WTC11 (cell line): ENCODE data around the gene VDAC1. TPM values are rescaled to one million over a fixed set of nuclear protein-coding genes. Genes with fewer than 3 reads are reported as not detected.

Experiments
- ATAC-seq: fragments of 200-7000 bp; cut with Tn5 transposase; 2 replicates; pipeline ENCODE4 v1.10.0; 2021; ENCODE audit warnings: mild to moderate bottlenecking, moderate library complexity
- CTCF ChIA-PET: fragments of 300-600 bp; sonication (Branson Sonifier 250); formaldehyde crosslinking; loops from one replicate; lab custom pipeline; 2021; ENCODE audit warnings: antibody characterized with exemption; lab: Charles Lee
- POLR2A ChIA-PET: fragments of 350-600 bp; sonication (Branson Sonifier 250); formaldehyde crosslinking; loops from one replicate; lab custom pipeline; 2021; ENCODE audit warnings: antibody characterized with exemption; lab: Charles Lee
- DNase-seq: peaks from one replicate; pipeline ENCODE4 v3.0.0; 2021; ENCODE audit warnings: low spot score
- H3K27ac Mint-ChIP-seq: 2 replicates; pipeline ENCODE4 v1.8.0; 2021; ENCODE audit warnings: mixed read lengths
- H3K27me3 Mint-ChIP-seq: 2 replicates; pipeline ENCODE4 v1.8.0; 2021; ENCODE audit warnings: low read depth, mild to moderate bottlenecking, moderate library complexity, mixed read lengths
- H3K36me3 Mint-ChIP-seq: 2 replicates; pipeline ENCODE4 v1.8.0; 2021; ENCODE audit warnings: mixed read lengths
- H3K4me1 Mint-ChIP-seq: 2 replicates; pipeline ENCODE4 v1.8.0; 2022; ENCODE audit warnings: mixed read lengths
- H3K4me3 Mint-ChIP-seq: 2 replicates; pipeline ENCODE4 v1.8.0; 2021; ENCODE audit warnings: mild to moderate bottlenecking, moderate library complexity, mixed read lengths
- H3K9me3 Mint-ChIP-seq: 2 replicates; pipeline ENCODE4 v1.8.0; 2021; ENCODE audit warnings: mixed read lengths
- AFF4 ChIP-seq: sonication (generic); formaldehyde crosslinking; IDR thresholded peaks from 2 replicates; pipeline ENCODE4 v1.8.1; 2023; ENCODE audit warnings: mild to moderate bottlenecking, missing genetic modification reagents, borderline replicate concordance
- CDX4 ChIP-seq: fragments of 250-450 bp; sonication (Bioruptor Pico); IDR thresholded peaks from 2 replicates; pipeline ENCODE4 v1.9.0; 2021; ENCODE audit warnings: moderate library complexity, mild to moderate bottlenecking, inconsistent platforms, borderline replicate concordance
- CREB1 ChIP-seq: sonication (generic); formaldehyde crosslinking; IDR thresholded peaks from 2 replicates; pipeline ENCODE4 v1.8.0; 2023; ENCODE audit warnings: mild to moderate bottlenecking, missing genetic modification reagents
- E2F4 ChIP-seq: sonication (generic); formaldehyde crosslinking; IDR thresholded peaks from 2 replicates; pipeline ENCODE4 v1.8.1; 2022; ENCODE audit warnings: low read depth, mild to moderate bottlenecking, moderate library complexity, missing genetic modification reagents, borderline replicate concordance
- ERG ChIP-seq: fragments of 250-450 bp; sonication (Bioruptor Pico); IDR thresholded peaks from 2 replicates; pipeline ENCODE4 v1.8.0; 2021; ENCODE audit warnings: mild to moderate bottlenecking
- JAZF1 ChIP-seq: fragments of 250-450 bp; sonication (Bioruptor Pico); IDR thresholded peaks from 2 replicates; pipeline ENCODE4 v1.9.0; 2021; ENCODE audit warnings: moderate library complexity, mild to moderate bottlenecking, inconsistent platforms
- MXD4 ChIP-seq: fragments of 250-450 bp; sonication (Bioruptor Pico); IDR thresholded peaks from 2 replicates; pipeline ENCODE4 v1.8.0; 2021; ENCODE audit warnings: mild to moderate bottlenecking, moderate library complexity, borderline replicate concordance
- NFYB ChIP-seq: sonication (generic); formaldehyde crosslinking; conservative IDR thresholded peaks from 2 replicates; pipeline ENCODE4 v1.8.0; 2022; ENCODE audit warnings: low read depth, missing genetic modification reagents
- RORB ChIP-seq: fragments of 250-450 bp; sonication (Bioruptor Pico); IDR thresholded peaks from 2 replicates; pipeline ENCODE4 v1.9.0; 2021; ENCODE audit warnings: mild to moderate bottlenecking
- TEAD4 ChIP-seq: sonication (generic); formaldehyde crosslinking; IDR thresholded peaks from 2 replicates; pipeline ENCODE4 v1.8.0; 2022; ENCODE audit warnings: mild to moderate bottlenecking, missing genetic modification reagents
- ZNF425 ChIP-seq: fragments of 250-450 bp; sonication (Bioruptor Pico); conservative IDR thresholded peaks from 2 replicates; pipeline ENCODE4 v1.9.0; 2021; ENCODE audit warnings: mild to moderate bottlenecking
- total RNA-seq: library from RNA; stranded (reverse); gene quantifications from 3 replicates; pipeline ENCODE4 v1.2.3, GENCODE V29; 2021
- TF ChIP-seq, protein P1 (sequence below): fragments of 250-450 bp; sonication (Bioruptor Pico); IDR thresholded peaks from 2 replicates; pipeline ENCODE4 v2.1.2; 2022; ENCODE audit warnings: mild to moderate bottlenecking, moderate library complexity
- TF ChIP-seq, protein P2 (sequence below): sonication (generic); formaldehyde crosslinking; IDR thresholded peaks from 2 replicates; pipeline ENCODE4 v1.8.1; 2022; ENCODE audit warnings: low read depth, missing genetic modification reagents, borderline replicate concordance
- TF ChIP-seq, protein P3 (sequence below): fragments of 250-450 bp; sonication (Bioruptor Pico); IDR thresholded peaks from 2 replicates; pipeline ENCODE4 v1.9.0; 2021; ENCODE audit warnings: mild to moderate bottlenecking, borderline replicate concordance
- TF ChIP-seq, protein P4 (sequence below): sonication (generic); formaldehyde crosslinking; IDR thresholded peaks from 2 replicates; pipeline ENCODE4 v1.8.1; 2023; ENCODE audit warnings: mild to moderate bottlenecking, missing genetic modification reagents, moderate library complexity

Gene VDAC1
- total RNA-seq, 1 experiment from 2014 or later, result 274 TPM

DNA sequence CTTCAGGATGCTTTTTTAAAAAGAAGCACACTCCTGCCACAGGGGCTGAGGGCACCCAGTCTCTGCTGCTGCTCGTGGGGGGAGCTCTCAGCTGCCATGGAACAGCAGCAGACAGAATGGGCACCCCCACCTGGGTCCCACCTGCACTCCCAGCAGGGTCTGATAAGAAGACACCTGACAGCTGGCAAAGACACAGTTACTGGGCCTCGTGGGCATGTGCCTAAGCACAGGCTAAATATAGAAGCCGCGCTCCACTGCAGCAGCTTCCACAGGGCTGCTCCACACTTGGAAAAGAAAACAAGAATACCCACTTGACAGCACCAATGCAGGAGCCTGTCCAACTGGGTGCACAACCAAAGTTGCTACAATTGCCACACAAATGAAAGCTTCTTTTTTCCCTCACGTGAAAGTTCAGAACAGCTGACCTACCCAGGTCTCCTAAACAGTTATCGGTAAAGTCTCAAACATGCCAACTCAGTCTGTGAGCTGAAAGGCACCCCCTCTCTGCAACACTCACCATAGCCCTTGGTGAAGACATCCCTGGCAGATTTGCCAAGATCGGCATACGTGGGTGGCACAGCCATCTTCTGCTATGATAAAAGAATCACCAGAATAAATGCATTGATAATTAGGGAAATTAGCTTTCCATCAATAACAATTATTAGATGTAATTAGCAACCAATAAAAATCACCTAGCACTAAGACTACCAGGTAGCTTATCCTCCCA, 12.2 kb downstream of the VDAC1 start (continued):
- no peak for TF ChIP-seq E2F4 (CRISPR knock-in tag)
- no peak for TF ChIP-seq NFYB (CRISPR knock-in tag)
- no peak for TF ChIP-seq ERG (CRISPR knock-in tag)
- TF ChIP-seq, protein P1, sequence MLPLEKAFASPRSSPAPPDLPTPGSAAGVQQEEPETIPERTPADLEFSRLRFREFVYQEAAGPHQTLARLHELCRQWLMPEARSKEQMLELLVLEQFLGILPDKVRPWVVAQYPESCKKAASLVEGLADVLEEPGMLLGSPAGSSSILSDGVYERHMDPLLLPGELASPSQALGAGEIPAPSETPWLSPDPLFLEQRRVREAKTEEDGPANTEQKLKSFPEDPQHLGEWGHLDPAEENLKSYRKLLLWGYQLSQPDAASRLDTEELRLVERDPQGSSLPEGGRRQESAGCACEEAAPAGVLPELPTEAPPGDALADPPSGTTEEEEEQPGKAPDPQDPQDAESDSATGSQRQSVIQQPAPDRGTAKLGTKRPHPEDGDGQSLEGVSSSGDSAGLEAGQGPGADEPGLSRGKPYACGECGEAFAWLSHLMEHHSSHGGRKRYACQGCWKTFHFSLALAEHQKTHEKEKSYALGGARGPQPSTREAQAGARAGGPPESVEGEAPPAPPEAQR (CRISPR knock-in tag), result no peak
- TF ChIP-seq CDX4, result no peak

DNA sequence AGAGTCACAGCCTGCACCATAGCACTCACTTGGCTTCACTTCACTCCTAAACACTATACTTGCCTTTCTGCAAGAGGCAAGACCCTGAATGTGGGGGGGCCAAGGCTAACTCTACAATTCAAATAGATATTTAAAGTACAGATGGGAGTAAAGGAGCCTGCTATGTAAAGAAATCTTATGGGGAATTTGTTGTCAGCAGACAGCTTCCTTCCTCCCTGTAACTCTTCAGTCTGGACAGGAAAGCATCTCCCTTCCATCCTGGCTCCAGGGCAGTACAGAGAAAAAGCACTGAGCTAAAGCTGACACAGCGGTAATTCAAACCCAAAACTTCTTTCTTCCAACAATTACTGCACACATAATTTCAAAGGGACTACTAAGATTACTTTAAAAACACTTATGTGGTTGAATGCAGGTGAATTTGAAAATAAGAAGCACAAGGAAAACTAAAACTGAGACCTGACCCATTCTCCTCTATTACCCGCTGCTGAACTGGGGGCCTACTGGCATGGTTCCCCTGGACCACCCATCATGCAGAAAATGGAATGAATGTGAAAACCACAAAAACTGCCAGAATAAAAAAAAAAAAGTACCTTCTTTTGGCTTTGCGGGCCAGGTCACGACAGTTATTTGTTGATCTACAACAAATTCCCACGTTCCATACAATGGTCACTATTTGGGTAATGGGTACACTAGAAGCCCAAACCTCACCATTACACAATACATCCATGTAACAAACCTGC, 13.4 kb downstream of the VDAC1 start:
- Mint-ChIP-seq H3K9me3 (no peaks in the 10 kb centered on the region), H3K27ac (no peak overlapping the region)
- POLR2A ChIA-PET, result no interaction called here
- TF ChIP-seq MXD4 (CRISPR knock-in tag) (no peak), TEAD4 (CRISPR knock-in tag) (no peak), AFF4 (no peak), NFYB (CRISPR knock-in tag) (no peak), CREB1 (CRISPR knock-in tag) (no peak), ZNF425 (CRISPR knock-in tag) (no peak), JAZF1 (CRISPR knock-in tag) (no peak), RORB (no peak)
- TF ChIP-seq, protein P2, sequence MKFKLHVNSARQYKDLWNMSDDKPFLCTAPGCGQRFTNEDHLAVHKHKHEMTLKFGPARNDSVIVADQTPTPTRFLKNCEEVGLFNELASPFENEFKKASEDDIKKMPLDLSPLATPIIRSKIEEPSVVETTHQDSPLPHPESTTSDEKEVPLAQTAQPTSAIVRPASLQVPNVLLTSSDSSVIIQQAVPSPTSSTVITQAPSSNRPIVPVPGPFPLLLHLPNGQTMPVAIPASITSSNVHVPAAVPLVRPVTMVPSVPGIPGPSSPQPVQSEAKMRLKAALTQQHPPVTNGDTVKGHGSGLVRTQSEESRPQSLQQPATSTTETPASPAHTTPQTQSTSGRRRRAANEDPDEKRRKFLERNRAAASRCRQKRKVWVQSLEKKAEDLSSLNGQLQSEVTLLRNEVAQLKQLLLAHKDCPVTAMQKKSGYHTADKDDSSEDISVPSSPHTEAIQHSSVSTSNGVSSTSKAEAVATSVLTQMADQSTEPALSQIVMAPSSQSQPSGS (CRISPR knock-in tag), result no peak
- TF ChIP-seq, protein P3, sequence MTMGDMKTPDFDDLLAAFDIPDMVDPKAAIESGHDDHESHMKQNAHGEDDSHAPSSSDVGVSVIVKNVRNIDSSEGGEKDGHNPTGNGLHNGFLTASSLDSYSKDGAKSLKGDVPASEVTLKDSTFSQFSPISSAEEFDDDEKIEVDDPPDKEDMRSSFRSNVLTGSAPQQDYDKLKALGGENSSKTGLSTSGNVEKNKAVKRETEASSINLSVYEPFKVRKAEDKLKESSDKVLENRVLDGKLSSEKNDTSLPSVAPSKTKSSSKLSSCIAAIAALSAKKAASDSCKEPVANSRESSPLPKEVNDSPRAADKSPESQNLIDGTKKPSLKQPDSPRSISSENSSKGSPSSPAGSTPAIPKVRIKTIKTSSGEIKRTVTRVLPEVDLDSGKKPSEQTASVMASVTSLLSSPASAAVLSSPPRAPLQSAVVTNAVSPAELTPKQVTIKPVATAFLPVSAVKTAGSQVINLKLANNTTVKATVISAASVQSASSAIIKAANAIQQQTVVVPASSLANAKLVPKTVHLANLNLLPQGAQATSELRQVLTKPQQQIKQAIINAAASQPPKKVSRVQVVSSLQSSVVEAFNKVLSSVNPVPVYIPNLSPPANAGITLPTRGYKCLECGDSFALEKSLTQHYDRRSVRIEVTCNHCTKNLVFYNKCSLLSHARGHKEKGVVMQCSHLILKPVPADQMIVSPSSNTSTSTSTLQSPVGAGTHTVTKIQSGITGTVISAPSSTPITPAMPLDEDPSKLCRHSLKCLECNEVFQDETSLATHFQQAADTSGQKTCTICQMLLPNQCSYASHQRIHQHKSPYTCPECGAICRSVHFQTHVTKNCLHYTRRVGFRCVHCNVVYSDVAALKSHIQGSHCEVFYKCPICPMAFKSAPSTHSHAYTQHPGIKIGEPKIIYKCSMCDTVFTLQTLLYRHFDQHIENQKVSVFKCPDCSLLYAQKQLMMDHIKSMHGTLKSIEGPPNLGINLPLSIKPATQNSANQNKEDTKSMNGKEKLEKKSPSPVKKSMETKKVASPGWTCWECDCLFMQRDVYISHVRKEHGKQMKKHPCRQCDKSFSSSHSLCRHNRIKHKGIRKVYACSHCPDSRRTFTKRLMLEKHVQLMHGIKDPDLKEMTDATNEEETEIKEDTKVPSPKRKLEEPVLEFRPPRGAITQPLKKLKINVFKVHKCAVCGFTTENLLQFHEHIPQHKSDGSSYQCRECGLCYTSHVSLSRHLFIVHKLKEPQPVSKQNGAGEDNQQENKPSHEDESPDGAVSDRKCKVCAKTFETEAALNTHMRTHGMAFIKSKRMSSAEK (CRISPR knock-in tag), result no peak
- TF ChIP-seq, protein P4, sequence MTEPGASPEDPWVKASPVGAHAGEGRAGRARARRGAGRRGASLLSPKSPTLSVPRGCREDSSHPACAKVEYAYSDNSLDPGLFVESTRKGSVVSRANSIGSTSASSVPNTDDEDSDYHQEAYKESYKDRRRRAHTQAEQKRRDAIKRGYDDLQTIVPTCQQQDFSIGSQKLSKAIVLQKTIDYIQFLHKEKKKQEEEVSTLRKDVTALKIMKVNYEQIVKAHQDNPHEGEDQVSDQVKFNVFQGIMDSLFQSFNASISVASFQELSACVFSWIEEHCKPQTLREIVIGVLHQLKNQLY (CRISPR knock-in tag), result no peak
- TF ChIP-seq, all 79 proteins: peak for 0
- Mint-ChIP-seq H3K4me3 (no peak overlapping the region), H3K4me1 (peaks cover 22% of the 10 kb centered on the region), H3K27me3 (no peaks in the 10 kb centered on the region), H3K36me3 (peaks cover 41% of the 10 kb centered on the region)
- no peak for ATAC-seq
- no peak for DNase-seq
- CTCF ChIA-PET, result no interaction called here
